SK-N-SH (cell line): Measurements from ENCODE around the gene GTF2F2. TPM values are rescaled to one million over a fixed set of nuclear protein-coding genes. Genes with fewer than 3 reads are reported as not detected.

Experiments
- CTCF ChIA-PET: fragments of 300-600, 350-600 bp; formaldehyde crosslinking; extraction: SDS; loops from one replicate; lab custom pipeline; 2021; lab: Yijun Ruan, JAX
- POLR2A ChIA-PET: fragments of 350-600 bp; sonication (Branson Sonifier 250); formaldehyde crosslinking; extraction: SDS; loops from one replicate; lab custom pipeline; 2020; ENCODE audit warnings: antibody characterized with exemption, inconsistent platforms; lab: Yijun Ruan, JAX
- DNase-seq: peaks from one replicate; pipeline ENCODE4 v3.0.0; 2012
- H2AFZ ChIP-seq: fragments of 200-600 bp; sonication (generic); 2 replicates; pipeline ENCODE4 v1.8.1; 2016; ENCODE audit warnings: antibody characterized with exemption, mild to moderate bottlenecking, low read depth
- H3F3A ChIP-seq: fragments of 200-600 bp; sonication (generic); replicated peaks from 2 replicates; pipeline ENCODE3; 2016; ENCODE audit warnings: antibody characterized with exemption, mild to moderate bottlenecking; ENCODE audit not compliant: insufficient read depth
- H3K27ac ChIP-seq, 2 experiments: fragments of 200-500 bp in 1 of 2; fragments of 200-600 bp in 1 of 2; sonication (Bioruptor generic) in 1 of 2; sonication (generic), shearing (Covaris generic) in 1 of 2; 2 replicates each; pipeline versions ENCODE4 v1.5.1 to v1.6.1; 2014 to 2016; ENCODE audit warnings: low read depth in 2 of 2, inconsistent platforms in 1 of 2, low read length in 1 of 2, mild to moderate bottlenecking in 1 of 2, mixed read lengths in 1 of 2
- H3K27me3 ChIP-seq: fragments of 200-600 bp; sonication (generic), shearing (Covaris generic); 2 replicates; pipeline ENCODE4 v1.6.1; 2016; ENCODE audit warnings: mixed run types; ENCODE audit not compliant: insufficient read depth
- H3K36me3 ChIP-seq, 2 experiments: fragments of 200-500 bp in 1 of 2; fragments of 200-600 bp in 1 of 2; sonication (Bioruptor generic) in 1 of 2; sonication (generic) in 1 of 2; replicated peaks in 1 of 2; 2 replicates each; pipeline versions ENCODE3 to v1.5.1; 2014 to 2016; ENCODE audit warnings: low read length in 1 of 2, mild to moderate bottlenecking in 1 of 2; ENCODE audit not compliant: insufficient read depth in 2 of 2, control insufficient read depth in 1 of 2
- H3K4me1 ChIP-seq, 2 experiments: fragments of 200-500 bp in 1 of 2; fragments of 200-600 bp in 1 of 2; sonication (Bioruptor generic) in 1 of 2; sonication (generic), shearing (Covaris generic) in 1 of 2; 2 replicates each; pipeline versions ENCODE4 v1.5.1 to v1.6.1; 2014 to 2016; ENCODE audit warnings: low read depth in 1 of 2, low read length in 1 of 2, mixed run types in 1 of 2; ENCODE audit not compliant: insufficient read depth in 2 of 2, control insufficient read depth in 1 of 2
- H3K4me2 ChIP-seq: fragments of 200-600 bp; sonication (generic), shearing (Covaris generic); 2 replicates; pipeline ENCODE4 v1.6.1; 2017; ENCODE audit warnings: mixed run types
- H3K4me3 ChIP-seq, 2 experiments: fragments of 200-500 bp in 1 of 2; fragments of 200-600 bp in 1 of 2; sonication (Bioruptor generic) in 1 of 2; sonication (generic), shearing (Covaris generic) in 1 of 2; 2 replicates each; pipeline versions ENCODE4 v1.5.1 to v1.8.1; 2014 to 2016; ENCODE audit warnings: low read depth in 2 of 2, inconsistent platforms in 1 of 2, low read length in 1 of 2, mild to moderate bottlenecking in 1 of 2, mixed read lengths in 1 of 2, moderate library complexity in 1 of 2
- H3K79me2 ChIP-seq: fragments of 200-600 bp; sonication (generic); 2 replicates; pipeline ENCODE4 v1.8.1; 2017; ENCODE audit warnings: mild to moderate bottlenecking; ENCODE audit not compliant: insufficient read depth
- H3K9ac ChIP-seq: fragments of 200-600 bp; sonication (generic); 2 replicates; pipeline ENCODE4 v1.6.1; 2017; ENCODE audit warnings: mixed run types
- H3K9me2 ChIP-seq: fragments of 200-600 bp; sonication (generic); 2 replicates; pipeline ENCODE4 v1.6.1; 2017; ENCODE audit warnings: mixed run types
- H3K9me3 ChIP-seq: fragments of 200-600 bp; sonication (generic); 2 replicates; pipeline ENCODE4 v1.6.1; 2017; ENCODE audit warnings: mixed run types, mild to moderate bottlenecking, moderate library complexity
- H4K20me1 ChIP-seq: fragments of 200-600 bp; sonication (generic); 2 replicates; pipeline ENCODE4 v1.6.1; 2017; ENCODE audit warnings: mild to moderate bottlenecking, mixed run types; ENCODE audit not compliant: insufficient read depth
- CHD2 ChIP-seq: fragments of 150-350 bp; IDR thresholded peaks from 2 replicates; pipeline ENCODE4 v1.6.1; 2018; ENCODE audit warnings: low read length; ENCODE audit not compliant: partially characterized antibody
- EP300 ChIP-seq, 2 experiments: IDR thresholded peaks; 2 replicates each; pipeline versions ENCODE4 v1.4.0 to v1.6.1; 2012; ENCODE audit warnings: borderline replicate concordance in 1 of 2, low read depth in 1 of 2, low read length in 1 of 2
- EZH2phosphoT487 ChIP-seq: fragments of 200-600 bp; sonication (generic); IDR thresholded peaks from 2 replicates; pipeline ENCODE4 v1.6.1; 2017; ENCODE audit warnings: low read depth, mixed run types, mild to moderate bottlenecking, antibody characterized with exemption, moderate library complexity, borderline replicate concordance
- GABPA ChIP-seq: IDR thresholded peaks from 2 replicates; pipeline ENCODE4 v1.4.0; 2012; ENCODE audit warnings: low read depth, mild to moderate bottlenecking
- JUND ChIP-seq: IDR thresholded peaks from 2 replicates; pipeline ENCODE4 v1.4.0; 2012
- MAX ChIP-seq: IDR thresholded peaks from 2 replicates; pipeline ENCODE4 v1.4.0; 2012; ENCODE audit warnings: low read depth
- MEF2A ChIP-seq: IDR thresholded peaks from 2 replicates; pipeline ENCODE4 v1.4.0; 2012; ENCODE audit warnings: low read depth, borderline replicate concordance
- NFIC ChIP-seq: IDR thresholded peaks from 2 replicates; pipeline ENCODE4 v1.4.0; 2012; ENCODE audit warnings: borderline replicate concordance
- NRF1 ChIP-seq: IDR thresholded peaks from 2 replicates; pipeline ENCODE4 v1.6.1; 2012; ENCODE audit warnings: low read depth, mild to moderate bottlenecking, low read length
- POLR2AphosphoS5 ChIP-seq: IDR thresholded peaks from 2 replicates; pipeline ENCODE4 v1.6.1; 2012; ENCODE audit warnings: low read depth, low read length
- RCOR1 ChIP-seq: fragments of 150-350 bp; IDR thresholded peaks from 2 replicates; pipeline ENCODE4 v1.6.1; 2017; ENCODE audit warnings: antibody characterized with exemption, low read length
- RFX5 ChIP-seq: IDR thresholded peaks from 2 replicates; pipeline ENCODE4 v1.6.1; 2012; ENCODE audit warnings: mild to moderate bottlenecking, improper control_type of control experiment, low read length
- RXRA ChIP-seq: IDR thresholded peaks from 2 replicates; pipeline ENCODE4 v1.4.0; 2012; ENCODE audit warnings: low read depth, mild to moderate bottlenecking, borderline replicate concordance
- SIN3A ChIP-seq: IDR thresholded peaks from 2 replicates; pipeline ENCODE4 v1.6.1; 2012; ENCODE audit warnings: low read depth, mild to moderate bottlenecking, low read length, moderate library complexity, borderline replicate concordance
- SMC3 ChIP-seq: IDR thresholded peaks from 2 replicates; pipeline ENCODE4 v1.6.1; 2012; ENCODE audit warnings: low read depth, low read length, improper control_type of control experiment
- TCF12 ChIP-seq: IDR thresholded peaks from 2 replicates; pipeline ENCODE4 v1.4.0; 2012
- TEAD4 ChIP-seq: IDR thresholded peaks from 2 replicates; pipeline ENCODE4 v1.4.0; 2012; ENCODE audit warnings: mild to moderate bottlenecking, borderline replicate concordance; ENCODE audit not compliant: insufficient read depth
- USF1 ChIP-seq: IDR thresholded peaks from 2 replicates; pipeline ENCODE4 v1.4.0; 2012; ENCODE audit warnings: low read depth, borderline replicate concordance
- YY1 ChIP-seq: IDR thresholded peaks from 2 replicates; pipeline ENCODE4 v1.4.0; 2012; ENCODE audit warnings: low read depth, mild to moderate bottlenecking
- ZBTB33 ChIP-seq: IDR thresholded peaks from 2 replicates; pipeline ENCODE4 v1.4.0; 2012; ENCODE audit warnings: low read depth, borderline replicate concordance
- WGBS: methylation state at CpG from one replicate; pipeline ENCODE4 v1.1.6; 2017; ENCODE audit warnings: low lambda C conversion rate; 5-methylcytosine and 5-hydroxymethylcytosine counted together
- polyA plus RNA-seq, 3 experiments: library from polyadenylated mRNA; depleted of rRNA; stranded (reverse); fragments of >200 nt; gene quantifications; 2 replicates each; pipeline ENCODE4 v1.2.3, GENCODE V29; 2012
- TF ChIP-seq, protein P1 (sequence below): fragments of 150-350 bp; IDR thresholded peaks from 2 replicates; pipeline ENCODE4 v1.6.1; 2016; ENCODE audit warnings: mild to moderate bottlenecking, low read depth, low read length

GTF2F2 gene
- polyA plus RNA-seq, 1 of the 3 experiments (the other 2 are of a cell fraction): 24.2 TPM

GRCh38 chr13:45228002-45228401 lies 107.7 kb downstream of the GTF2F2 start:
- no peak overlapping the region for H3K4me2 ChIP-seq
- WGBS: 98% methylated on average over 5 of the region's 5 CpGs
- peaks cover 20% of the 10 kb centered on the region; the same call in 1 of the 2 replicates for H3K79me2 ChIP-seq
- no peaks in the 10 kb centered on the region for H3K9me2 ChIP-seq
- no peak overlapping the region for H3K27ac ChIP-seq
- H3F3A ChIP-seq: peaks cover 27% of the 10 kb centered on the region
- no peak overlapping the region for H3K9ac ChIP-seq
- H3K36me3 ChIP-seq: peaks cover 0 to 3% of the 10 kb centered on the region in 2 experiments
- no peaks in the 10 kb centered on the region for H3K27me3 ChIP-seq
- POLR2A ChIA-PET: no interaction called here
- no peak for TF ChIP-seq CHD2
- TF ChIP-seq ZBTB33: no peak
- TF ChIP-seq YY1: no peak
- TF ChIP-seq TEAD4: no peak
- no peak for TF ChIP-seq USF1
- TF ChIP-seq MEF2A: no peak
- no peak for TF ChIP-seq SMC3
- TF ChIP-seq RCOR1: no peak
- TF ChIP-seq NFIC: no peak
- TF ChIP-seq POLR2AphosphoS5: no peak
- no peak for TF ChIP-seq EP300 (IDR thresholded peaks at IDR 0.05; ENCODE audit: borderline replicate concordance in 1 of 2, low read depth in 1 of 2, low read length in 1 of 2)
- no peak for TF ChIP-seq RFX5
- no peak for TF ChIP-seq TCF12
- no peak for TF ChIP-seq MAX
- TF ChIP-seq NRF1: no peak
- TF ChIP-seq, all 33 proteins: peak for 0
- Histone ChIP-seq H3K4me3 (no peak overlapping the region), H4K20me1 (no peaks in the 10 kb centered on the region), H3K4me1 (peaks cover 0 to 19% of the 10 kb centered on the region in 2 experiments; a peak in 2 of 4 replicates), H3K9me3 (no peaks in the 10 kb centered on the region), H2AFZ (no peak overlapping the region)
- no peak for DNase-seq
- CTCF ChIA-PET: interaction anchor here (0.6 to 1.0 kb wide), 2 partner anchors 21 to 82 kb away, joined by 3 read pairs; no protein-coding TSS in a partner anchor

DNA sequence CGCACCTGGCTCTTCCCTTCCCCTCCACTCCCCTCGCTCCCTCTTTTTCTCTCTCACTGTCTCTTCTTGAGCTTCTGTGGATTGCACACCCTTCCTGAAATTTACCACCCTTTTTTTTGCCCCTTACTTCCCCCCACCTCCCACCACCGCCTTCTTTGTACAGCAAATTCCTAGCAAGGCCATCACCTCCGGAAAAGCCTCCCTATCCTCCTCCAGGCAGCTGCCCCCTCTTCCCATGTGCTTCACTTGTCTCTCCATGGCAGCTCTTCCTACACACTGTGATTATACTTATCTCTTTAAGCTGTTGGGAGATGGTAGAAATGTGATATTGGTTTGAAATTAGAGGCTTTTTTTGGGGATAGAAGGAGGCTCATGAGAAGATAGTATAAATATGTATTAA lies 108.9 kb downstream of the GTF2F2 start:
- H3F3A ChIP-seq: peaks cover 30% of the 10 kb centered on the region
- no peak overlapping the region for H2AFZ ChIP-seq
- H3K27me3 ChIP-seq: no peaks in the 10 kb centered on the region
- no peak overlapping the region for H3K27ac ChIP-seq
- no peak for DNase-seq
- no peaks in the 10 kb centered on the region for H3K9me3 ChIP-seq
- H3K9ac ChIP-seq: no peak overlapping the region
- H3K9me2 ChIP-seq: no peaks in the 10 kb centered on the region
- H3K4me1 ChIP-seq: peaks cover 0 to 14% of the 10 kb centered on the region in 2 experiments; a peak in 2 of 4 replicates
- H3K4me3 ChIP-seq: no peak overlapping the region
- H3K36me3 ChIP-seq: peaks cover 0 to 3% of the 10 kb centered on the region in 2 experiments
- 95% methylated on average over 4 of the region's 4 CpGs for WGBS
- ChIA-PET POLR2A (no interaction called here), CTCF (no interaction called here)
- no peak overlapping the region for H3K4me2 ChIP-seq
- no peaks in the 10 kb centered on the region for H4K20me1 ChIP-seq
- H3K79me2 ChIP-seq: peaks cover 26% of the 10 kb centered on the region; the same call in 1 of the 2 replicates
- no peak for TF ChIP-seq RFX5
- no peak for TF ChIP-seq JUND
- TF ChIP-seq, protein P1, sequence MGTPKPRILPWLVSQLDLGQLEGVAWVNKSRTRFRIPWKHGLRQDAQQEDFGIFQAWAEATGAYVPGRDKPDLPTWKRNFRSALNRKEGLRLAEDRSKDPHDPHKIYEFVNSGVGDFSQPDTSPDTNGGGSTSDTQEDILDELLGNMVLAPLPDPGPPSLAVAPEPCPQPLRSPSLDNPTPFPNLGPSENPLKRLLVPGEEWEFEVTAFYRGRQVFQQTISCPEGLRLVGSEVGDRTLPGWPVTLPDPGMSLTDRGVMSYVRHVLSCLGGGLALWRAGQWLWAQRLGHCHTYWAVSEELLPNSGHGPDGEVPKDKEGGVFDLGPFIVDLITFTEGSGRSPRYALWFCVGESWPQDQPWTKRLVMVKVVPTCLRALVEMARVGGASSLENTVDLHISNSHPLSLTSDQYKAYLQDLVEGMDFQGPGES: no peak
- no peak for TF ChIP-seq NRF1
- no peak for TF ChIP-seq GABPA
- no peak for TF ChIP-seq RXRA
- TF ChIP-seq NFIC: no peak
- no peak for TF ChIP-seq EZH2phosphoT487
- TF ChIP-seq POLR2AphosphoS5: no peak
- TF ChIP-seq ZBTB33: no peak
- no peak for TF ChIP-seq SIN3A
